Measurements from ENCODE around the gene CHD1.

Gene CHD1

DNA sequence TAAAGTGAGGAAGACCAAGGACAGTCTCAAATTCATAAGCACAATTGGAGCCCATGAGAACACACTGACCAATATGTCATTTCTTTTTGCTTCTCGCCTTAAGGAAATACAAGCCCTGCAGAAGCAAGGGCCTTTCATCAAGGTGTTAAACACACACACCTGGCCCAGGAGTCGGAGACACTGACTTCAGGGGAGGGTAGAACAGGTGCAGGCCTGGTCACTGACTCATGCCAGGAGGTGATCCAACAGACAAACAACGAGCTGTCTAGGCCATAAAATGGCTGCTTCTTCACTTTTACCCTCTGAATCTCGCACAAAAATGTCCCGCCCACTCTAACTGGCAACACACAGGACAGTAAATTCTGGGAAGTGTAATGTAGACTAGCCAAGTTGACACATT, 92.6 kb downstream of the CHD1 start:
- Histone ChIP-seq H4K20me1 (ENCODE audit: low read depth, low read length) (no peaks in the 10 kb centered on the region), H3K27me3 (ENCODE audit: low read length) (no peaks in the 10 kb centered on the region), H3K9me3 (ENCODE audit: insufficient read depth, low read length) (no peaks in the 10 kb centered on the region), H3K36me3 (ENCODE audit: low read length) (no peaks in the 10 kb centered on the region), H3K79me2 (ENCODE audit: insufficient read depth, low read length) (no peaks in the 10 kb centered on the region), H3K27ac (ENCODE audit: low read depth, low read length) (no peak overlapping the region), H3K9ac (ENCODE audit: low read length) (no peak overlapping the region), H3F3A (ENCODE audit: insufficient read depth) (no peaks in the 10 kb centered on the region), H3K9me2 (replicated peaks; ENCODE audit: insufficient read depth, low read length) (no peaks in the 10 kb centered on the region), H2AFZ (ENCODE audit: low read depth, low read length, severe bottlenecking) (no peak overlapping the region), H3K4me3 (ENCODE audit: insufficient read depth, low read length, poor library complexity, severe bottlenecking) (no peak overlapping the region), H3K4me2 (ENCODE audit: low read depth, low read length, poor library complexity, severe bottlenecking) (no peak overlapping the region)
- TF ChIP-seq, protein P1, sequence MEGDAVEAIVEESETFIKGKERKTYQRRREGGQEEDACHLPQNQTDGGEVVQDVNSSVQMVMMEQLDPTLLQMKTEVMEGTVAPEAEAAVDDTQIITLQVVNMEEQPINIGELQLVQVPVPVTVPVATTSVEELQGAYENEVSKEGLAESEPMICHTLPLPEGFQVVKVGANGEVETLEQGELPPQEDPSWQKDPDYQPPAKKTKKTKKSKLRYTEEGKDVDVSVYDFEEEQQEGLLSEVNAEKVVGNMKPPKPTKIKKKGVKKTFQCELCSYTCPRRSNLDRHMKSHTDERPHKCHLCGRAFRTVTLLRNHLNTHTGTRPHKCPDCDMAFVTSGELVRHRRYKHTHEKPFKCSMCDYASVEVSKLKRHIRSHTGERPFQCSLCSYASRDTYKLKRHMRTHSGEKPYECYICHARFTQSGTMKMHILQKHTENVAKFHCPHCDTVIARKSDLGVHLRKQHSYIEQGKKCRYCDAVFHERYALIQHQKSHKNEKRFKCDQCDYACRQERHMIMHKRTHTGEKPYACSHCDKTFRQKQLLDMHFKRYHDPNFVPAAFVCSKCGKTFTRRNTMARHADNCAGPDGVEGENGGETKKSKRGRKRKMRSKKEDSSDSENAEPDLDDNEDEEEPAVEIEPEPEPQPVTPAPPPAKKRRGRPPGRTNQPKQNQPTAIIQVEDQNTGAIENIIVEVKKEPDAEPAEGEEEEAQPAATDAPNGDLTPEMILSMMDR (IDR thresholded peaks at IDR 0.05; ENCODE audit: insufficient read depth, low read length, poor library complexity, severe bottlenecking): no peak
- no peak for TF ChIP-seq EZH2phosphoT487 (conservative IDR thresholded peaks at IDR 0.05; ENCODE audit: low read length)

- Histone ChIP-seq H3K27me3 (ENCODE audit: low read length) (no peaks in the 10 kb centered on the region), H4K20me1 (ENCODE audit: low read depth, low read length) (no peaks in the 10 kb centered on the region), H3K27ac (ENCODE audit: low read depth, low read length) (no peak overlapping the region), H3K9me3 (ENCODE audit: insufficient read depth, low read length) (no peaks in the 10 kb centered on the region), H3K36me3 (ENCODE audit: low read length) (no peaks in the 10 kb centered on the region), H3K9me2 (replicated peaks; ENCODE audit: insufficient read depth, low read length) (no peaks in the 10 kb centered on the region), H3K4me3 (ENCODE audit: insufficient read depth, low read length, poor library complexity, severe bottlenecking) (no peak overlapping the region), H3K79me2 (ENCODE audit: insufficient read depth, low read length) (no peaks in the 10 kb centered on the region), H3F3A (ENCODE audit: insufficient read depth) (no peaks in the 10 kb centered on the region), H3K9ac (ENCODE audit: low read length) (no peak overlapping the region), H3K4me2 (ENCODE audit: low read depth, low read length, poor library complexity, severe bottlenecking) (no peak overlapping the region), H2AFZ (ENCODE audit: low read depth, low read length, severe bottlenecking) (no peak overlapping the region)
- TF ChIP-seq EZH2phosphoT487 (conservative IDR thresholded peaks at IDR 0.05; ENCODE audit: low read length): no peak
- TF ChIP-seq, protein P1 (IDR thresholded peaks at IDR 0.05; ENCODE audit: insufficient read depth, low read length, poor library complexity, severe bottlenecking): no peak
Measured at GRCh38 chr5:98827588-98828284, 101.1 kb downstream of the CHD1 start.

- Histone ChIP-seq H3K9ac (ENCODE audit: low read length) (no peak overlapping the region), H2AFZ (ENCODE audit: low read depth, low read length, severe bottlenecking) (no peak overlapping the region), H3K4me3 (ENCODE audit: insufficient read depth, low read length, poor library complexity, severe bottlenecking) (no peak overlapping the region), H3K36me3 (ENCODE audit: low read length) (no peaks in the 10 kb centered on the region), H3K4me2 (ENCODE audit: low read depth, low read length, poor library complexity, severe bottlenecking) (no peak overlapping the region), H3K79me2 (ENCODE audit: insufficient read depth, low read length) (no peaks in the 10 kb centered on the region), H3K9me3 (ENCODE audit: insufficient read depth, low read length) (no peaks in the 10 kb centered on the region), H4K20me1 (ENCODE audit: low read depth, low read length) (no peaks in the 10 kb centered on the region), H3F3A (ENCODE audit: insufficient read depth) (no peaks in the 10 kb centered on the region), H3K27me3 (ENCODE audit: low read length) (no peaks in the 10 kb centered on the region), H3K9me2 (replicated peaks; ENCODE audit: insufficient read depth, low read length) (no peaks in the 10 kb centered on the region), H3K27ac (ENCODE audit: low read depth, low read length) (no peak overlapping the region)
- no peak for TF ChIP-seq EZH2phosphoT487 (conservative IDR thresholded peaks at IDR 0.05; ENCODE audit: low read length)
- TF ChIP-seq, protein P1 (IDR thresholded peaks at IDR 0.05; ENCODE audit: insufficient read depth, low read length, poor library complexity, severe bottlenecking): peak; percentile 37
Measured at GRCh38 chr5:98827161-98827560, 101.6 kb downstream of the CHD1 start.

Data from SU-DHL-6 (cell line).